Liver (tissue), 9 donors: Measurements from ENCODE around the gene SP4. TPM values are rescaled to one million over a fixed set of nuclear protein-coding genes. Genes with fewer than 3 reads are reported as not detected.

Experiments
- DNase-seq: peaks from one replicate; pipeline ENCODE4 v3.0.0-alpha.2; 2017; ENCODE audit warnings: low spot score
- H3K27ac ChIP-seq, 2 donors: one replicate each; pipeline ENCODE4 v1.7.0; 2013; ENCODE audit warnings: inconsistent platforms in 2 of 2, low read length in 2 of 2, control low read depth in 1 of 2, low read depth in 1 of 2, mild to moderate bottlenecking in 1 of 2
- H3K27me3 ChIP-seq, 4 donors: one replicate each; pipeline versions ENCODE4 v1.6.1 to v1.7.0; 2013; ENCODE audit warnings: low read length in 3 of 4, inconsistent platforms in 1 of 4, mild to moderate bottlenecking in 1 of 4, moderate library complexity in 1 of 4; ENCODE audit not compliant: control insufficient read depth in 4 of 4, insufficient read depth in 4 of 4
- H3K36me3 ChIP-seq, 4 donors: one replicate each; pipeline versions ENCODE4 v1.6.1 to v1.7.0; 2013; ENCODE audit warnings: low read length in 3 of 4, mild to moderate bottlenecking in 3 of 4, low read depth in 1 of 4, moderate library complexity in 1 of 4; ENCODE audit not compliant: control insufficient read depth in 4 of 4, insufficient read depth in 3 of 4
- H3K4me1 ChIP-seq, 4 donors: one replicate each; pipeline versions ENCODE4 v1.6.1 to v1.7.0; 2013; ENCODE audit warnings: low read length in 3 of 4, mild to moderate bottlenecking in 3 of 4, moderate library complexity in 1 of 4; ENCODE audit not compliant: control insufficient read depth in 4 of 4, insufficient read depth in 4 of 4
- H3K4me3 ChIP-seq, 3 donors: one replicate each; pipeline versions ENCODE4 v1.6.1 to v1.7.0; 2013; ENCODE audit warnings: low read length in 3 of 3, control low read depth in 1 of 3, low read depth in 1 of 3, mild to moderate bottlenecking in 1 of 3
- H3K9ac ChIP-seq, 2 donors: one replicate each; pipeline ENCODE4 v1.7.0; 2013; ENCODE audit warnings: low read length in 2 of 2, mild to moderate bottlenecking in 2 of 2, moderate library complexity in 2 of 2, control low read depth in 1 of 2, low read depth in 1 of 2
- H3K9me3 ChIP-seq, 4 donors: one replicate each; pipeline versions ENCODE4 v1.6.1 to v1.7.0; 2013; ENCODE audit warnings: low read length in 3 of 4; ENCODE audit not compliant: control insufficient read depth in 4 of 4
- ATF3 ChIP-seq: IDR thresholded peaks from 2 replicates; pipeline ENCODE4 v1.6.1; 2016; ENCODE audit warnings: antibody characterized with exemption
- CTCF ChIP-seq: fragments of 150-350 bp; IDR thresholded peaks from 2 replicates; pipeline ENCODE4 v1.5.1; 2017; ENCODE audit warnings: improper control_type of control experiment, low read depth, low read length; ENCODE audit not compliant: missing input control
- EGR1 ChIP-seq, 2 donors: IDR thresholded peaks; 2 replicates each; pipeline ENCODE4 v1.6.1; 2016 to 2018; ENCODE audit warnings: antibody characterized with exemption in 2 of 2, low read depth in 2 of 2
- FOXA1 ChIP-seq: IDR thresholded peaks from 2 replicates; pipeline ENCODE4 v1.6.1; 2016; ENCODE audit warnings: antibody characterized with exemption
- FOXA2 ChIP-seq: IDR thresholded peaks from 2 replicates; pipeline ENCODE4 v1.6.1; 2016; ENCODE audit warnings: antibody characterized with exemption
- GABPA ChIP-seq, 2 donors: IDR thresholded peaks in 1 of 2; conservative IDR thresholded peaks in 1 of 2; 2 replicates each; pipeline ENCODE4 v1.6.1; 2016; ENCODE audit warnings: antibody characterized with exemption in 2 of 2, mild to moderate bottlenecking in 1 of 2, moderate library complexity in 1 of 2
- HNF4A ChIP-seq, 2 donors: conservative IDR thresholded peaks; 2 replicates each; pipeline ENCODE4 v1.6.1; 2016; ENCODE audit warnings: antibody characterized with exemption in 2 of 2, mild to moderate bottlenecking in 2 of 2
- HNF4G ChIP-seq: IDR thresholded peaks from 2 replicates; pipeline ENCODE4 v1.6.1; 2016; ENCODE audit warnings: antibody characterized with exemption
- JUND ChIP-seq, 2 donors: IDR thresholded peaks; 2 replicates each; pipeline ENCODE4 v1.6.1; 2016; ENCODE audit warnings: antibody characterized with exemption in 2 of 2
- MAX ChIP-seq: IDR thresholded peaks from 2 replicates; pipeline ENCODE4 v1.6.1; 2016; ENCODE audit warnings: antibody characterized with exemption
- NR2F2 ChIP-seq: IDR thresholded peaks from 2 replicates; pipeline ENCODE4 v1.6.1; 2016; ENCODE audit warnings: antibody characterized with exemption
- RAD21 ChIP-seq, 2 donors: IDR thresholded peaks; 2 replicates each; pipeline ENCODE4 v1.6.1; 2016; ENCODE audit warnings: antibody characterized with exemption in 2 of 2, mild to moderate bottlenecking in 2 of 2
- REST ChIP-seq: IDR thresholded peaks from 2 replicates; pipeline ENCODE4 v1.6.1; 2016; ENCODE audit warnings: antibody characterized with exemption, mild to moderate bottlenecking
- RXRA ChIP-seq, 2 donors: IDR thresholded peaks; 2 replicates each; pipeline ENCODE4 v1.6.1; 2017 to 2018; ENCODE audit warnings: antibody characterized with exemption in 2 of 2, mild to moderate bottlenecking in 1 of 2
- SP1 ChIP-seq: IDR thresholded peaks from 2 replicates; pipeline ENCODE4 v1.6.1; 2018; ENCODE audit warnings: antibody characterized with exemption, mild to moderate bottlenecking
- TAF1 ChIP-seq: conservative IDR thresholded peaks from 2 replicates; pipeline ENCODE4 v1.6.1; 2016; ENCODE audit warnings: antibody characterized with exemption, mild to moderate bottlenecking
- YY1 ChIP-seq: IDR thresholded peaks from 2 replicates; pipeline ENCODE4 v1.6.1; 2016; ENCODE audit warnings: antibody characterized with exemption, mild to moderate bottlenecking
- WGBS: extraction: QIAGEN DNeasy Blood & Tissue Kit; methylation state at CpG from one replicate; pipeline ENCODE4 v1.1.7; 2013; 5-methylcytosine and 5-hydroxymethylcytosine counted together
- polyA plus RNA-seq, 2 donors: library from polyadenylated mRNA; stranded (reverse) in 1 of 2; unstranded in 1 of 2; fragments of 200-250 nt in 1 of 2; fragments of >200 nt in 1 of 2; fragmentation: Nextera tagmentation in 1 of 2; extraction: Ambion mirVana in 1 of 2; gene quantifications; one replicate each; pipeline versions ENCODE4 v1.2.1 to v1.2.3, GENCODE V29; 2013 to 2015
- total RNA-seq, 2 donors: library from RNA; depleted of rRNA; stranded (reverse); fragments of >200 nt; gene quantifications; one replicate each; pipeline ENCODE4 v1.2.3, GENCODE V29; 2014
- TF ChIP-seq, protein P1 (sequence below): IDR thresholded peaks from 2 replicates; pipeline ENCODE4 v1.6.1; 2016; ENCODE audit warnings: antibody characterized with exemption
- donor health status: healthy.
- donor health status: healthy.
- donor health status: healthy.
- donor health status: healthy.
- donor health status: healthy.

SP4 gene
- total and polyA plus RNA-seq, 4 donors = 0.61 to 13.2 (median 6.7) TPM

DNA sequence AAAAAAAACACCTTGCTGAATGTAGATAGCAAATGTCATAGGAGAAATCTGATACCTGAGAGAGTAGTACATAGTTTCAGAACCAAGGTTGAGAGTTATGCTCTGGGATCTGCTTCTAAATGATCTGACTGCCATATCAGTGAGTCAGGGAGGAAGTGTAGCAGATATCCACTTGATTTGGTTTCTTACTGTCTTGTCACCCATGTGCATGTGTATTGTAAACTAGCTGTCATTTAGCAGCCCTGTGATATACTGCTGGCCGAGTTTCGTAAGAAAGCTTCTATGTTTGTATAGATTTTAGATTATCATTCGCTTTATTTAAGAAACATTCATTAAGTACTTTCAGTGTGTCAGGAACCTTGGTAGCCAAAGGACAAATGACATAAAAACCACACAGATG lies 42.0 kb downstream of the SP4 start:
- Histone ChIP-seq H3K4me1 (no peaks in the 10 kb centered on the region), H3K9me3 (no peaks in the 10 kb centered on the region), H3K9ac (no peak overlapping the region), H3K36me3 (no peaks in the 10 kb centered on the region), H3K27ac (no peak overlapping the region), H3K27me3 (no peaks in the 10 kb centered on the region), H3K4me3 (no peak overlapping the region)
- DNase-seq = no peak
- WGBS = 96% methylated on average over 3 of the region's 3 CpGs
- TF ChIP-seq FOXA1 = no peak
- no peak for TF ChIP-seq MAX
- TF ChIP-seq REST = no peak
- no peak for TF ChIP-seq NR2F2

GRCh38 chr7:21472029-21472428 lies 44.1 kb downstream of the SP4 start:
- TF ChIP-seq HNF4A (conservative IDR thresholded peaks at IDR 0.05) (no peak), SP1 (no peak), TAF1 (no peak), NR2F2 (no peak), MAX (no peak), RXRA (IDR thresholded peaks at IDR 0.05) (no peak), REST (no peak), HNF4G (no peak), FOXA2 (no peak), CTCF (no peak), EGR1 (IDR thresholded peaks at IDR 0.05; ENCODE audit: low read depth in 2 of 2) (no peak), YY1 (no peak), GABPA (IDR thresholded peaks at IDR 0.05 in 1 of 2, conservative IDR thresholded peaks at IDR 0.05 in 1 of 2) (no peak), JUND (IDR thresholded peaks at IDR 0.05) (no peak), RAD21 (IDR thresholded peaks at IDR 0.05) (no peak), ATF3 (no peak), FOXA1 (no peak)
- TF ChIP-seq, protein P1, sequence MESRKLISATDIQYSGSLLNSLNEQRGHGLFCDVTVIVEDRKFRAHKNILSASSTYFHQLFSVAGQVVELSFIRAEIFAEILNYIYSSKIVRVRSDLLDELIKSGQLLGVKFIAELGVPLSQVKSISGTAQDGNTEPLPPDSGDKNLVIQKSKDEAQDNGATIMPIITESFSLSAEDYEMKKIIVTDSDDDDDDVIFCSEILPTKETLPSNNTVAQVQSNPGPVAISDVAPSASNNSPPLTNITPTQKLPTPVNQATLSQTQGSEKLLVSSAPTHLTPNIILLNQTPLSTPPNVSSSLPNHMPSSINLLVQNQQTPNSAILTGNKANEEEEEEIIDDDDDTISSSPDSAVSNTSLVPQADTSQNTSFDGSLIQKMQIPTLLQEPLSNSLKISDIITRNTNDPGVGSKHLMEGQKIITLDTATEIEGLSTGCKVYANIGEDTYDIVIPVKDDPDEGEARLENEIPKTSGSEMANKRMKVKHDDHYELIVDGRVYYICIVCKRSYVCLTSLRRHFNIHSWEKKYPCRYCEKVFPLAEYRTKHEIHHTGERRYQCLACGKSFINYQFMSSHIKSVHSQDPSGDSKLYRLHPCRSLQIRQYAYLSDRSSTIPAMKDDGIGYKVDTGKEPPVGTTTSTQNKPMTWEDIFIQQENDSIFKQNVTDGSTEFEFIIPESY = no peak
- Histone ChIP-seq H3K27me3 (no peaks in the 10 kb centered on the region), H3K36me3 (peaks cover 0 to 2% (median 0%) of the 10 kb centered on the region in 4 donors), H3K9me3 (no peaks in the 10 kb centered on the region), H3K4me1 (no peaks in the 10 kb centered on the region), H3K9ac (no peak overlapping the region), H3K4me3 (no peak overlapping the region), H3K27ac (no peak overlapping the region)
- WGBS = 98% methylated on average over 1 of the region's 1 CpG
- DNase-seq = no peak
